ENCODE results near the gene TUT4.
A peak's percentile ranks its signal among the peaks of the same experiment; 100 is the strongest.

The TUT4 gene

DNA sequence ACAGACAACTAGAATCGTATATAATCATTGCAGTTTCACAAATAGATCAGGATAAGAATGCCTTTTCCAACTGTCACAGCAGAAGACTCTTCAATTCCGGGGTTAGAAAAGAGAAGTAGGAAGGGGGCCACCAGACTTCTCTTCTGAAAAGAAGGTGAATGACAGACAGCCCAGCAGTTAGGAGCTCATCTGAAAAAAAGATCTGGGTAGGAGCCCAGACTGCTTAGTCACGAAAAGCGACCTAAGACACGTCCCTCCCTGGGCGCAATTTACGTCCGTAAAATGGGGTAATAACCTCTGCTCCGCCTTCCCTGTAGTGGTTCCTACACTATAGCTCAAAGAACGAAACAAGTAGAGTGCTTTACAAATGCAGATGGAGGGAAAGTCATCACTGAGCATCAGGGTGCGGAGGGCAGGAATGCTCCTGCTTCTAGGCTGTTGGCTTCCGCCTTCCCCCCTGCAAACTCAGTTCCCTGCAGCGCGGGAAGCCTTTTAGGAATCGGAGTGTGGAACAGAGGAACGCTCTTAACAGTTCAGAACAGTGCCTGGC lies 149.3 kb downstream of the TUT4 start:
- peak; percentile 52 for DNase-seq

- DNase-seq, result no peak
Observed at GRCh38 chr1:52402860-52403240, 150.0 kb downstream of the TUT4 start.

DNA sequence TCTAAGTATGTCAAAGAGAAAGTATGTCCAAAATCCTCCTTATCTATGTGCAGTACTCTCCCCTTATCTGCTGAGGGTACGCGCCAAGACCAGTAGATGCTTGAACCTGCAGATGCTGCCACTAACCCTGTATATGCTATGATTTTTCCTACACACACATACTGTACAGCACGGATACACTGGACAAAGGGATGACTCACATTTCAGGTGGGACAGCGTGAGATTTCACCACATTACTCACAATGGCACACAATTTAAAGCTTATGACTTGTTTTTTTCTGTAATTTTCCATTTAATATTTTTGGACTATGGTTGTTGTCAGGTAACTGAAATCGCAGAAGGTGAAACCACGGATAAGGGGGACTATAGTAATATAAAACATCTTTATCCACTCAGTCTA lies 152.8 kb downstream of the TUT4 start:
- no peak for DNase-seq

GRCh38 chr1:52399629-52400028 lies 153.3 kb downstream of the TUT4 start:
- DNase-seq, result no peak

DNA sequence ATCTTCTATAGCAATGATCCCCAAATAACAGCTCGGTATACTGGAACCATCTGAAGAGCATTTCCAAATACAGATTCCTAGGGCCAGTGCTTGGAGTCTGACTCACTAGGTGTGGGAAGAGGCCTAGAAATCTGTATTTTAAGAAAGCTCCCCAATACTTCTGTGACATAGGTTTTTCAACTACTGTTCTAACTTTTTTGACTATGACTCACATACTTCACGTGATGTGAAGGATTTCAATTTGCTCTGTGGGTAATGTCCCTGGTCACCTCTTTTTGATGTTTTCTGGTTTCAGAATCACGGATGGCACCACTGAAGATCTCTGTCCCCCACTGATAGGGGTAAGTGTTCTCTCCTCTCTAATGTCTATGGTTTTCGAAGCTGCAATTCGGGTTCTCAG lies 159.7 kb downstream of the TUT4 start:
- no peak for DNase-seq

GRCh38 chr1:52386458-52386857 lies 166.4 kb downstream of the TUT4 start:
- DNase-seq, result no peak

GRCh38 chr1:52385376-52385775 lies 167.5 kb downstream of the TUT4 start:
- no peak for DNase-seq
